Measurements from ENCODE around the gene RAB33A. TPM values are rescaled to one million over a fixed set of nuclear protein-coding genes. Genes with fewer than 3 reads are reported as not detected.

The RAB33A gene
- total RNA-seq, 4 donors from 2014 or later = 0.38 TPM; not detected in 3

- TF ChIP-seq, protein P1, sequence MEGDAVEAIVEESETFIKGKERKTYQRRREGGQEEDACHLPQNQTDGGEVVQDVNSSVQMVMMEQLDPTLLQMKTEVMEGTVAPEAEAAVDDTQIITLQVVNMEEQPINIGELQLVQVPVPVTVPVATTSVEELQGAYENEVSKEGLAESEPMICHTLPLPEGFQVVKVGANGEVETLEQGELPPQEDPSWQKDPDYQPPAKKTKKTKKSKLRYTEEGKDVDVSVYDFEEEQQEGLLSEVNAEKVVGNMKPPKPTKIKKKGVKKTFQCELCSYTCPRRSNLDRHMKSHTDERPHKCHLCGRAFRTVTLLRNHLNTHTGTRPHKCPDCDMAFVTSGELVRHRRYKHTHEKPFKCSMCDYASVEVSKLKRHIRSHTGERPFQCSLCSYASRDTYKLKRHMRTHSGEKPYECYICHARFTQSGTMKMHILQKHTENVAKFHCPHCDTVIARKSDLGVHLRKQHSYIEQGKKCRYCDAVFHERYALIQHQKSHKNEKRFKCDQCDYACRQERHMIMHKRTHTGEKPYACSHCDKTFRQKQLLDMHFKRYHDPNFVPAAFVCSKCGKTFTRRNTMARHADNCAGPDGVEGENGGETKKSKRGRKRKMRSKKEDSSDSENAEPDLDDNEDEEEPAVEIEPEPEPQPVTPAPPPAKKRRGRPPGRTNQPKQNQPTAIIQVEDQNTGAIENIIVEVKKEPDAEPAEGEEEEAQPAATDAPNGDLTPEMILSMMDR (IDR thresholded peaks at IDR 0.05) = no peak
- no peak for TF ChIP-seq POLR2A (IDR thresholded peaks at IDR 0.05)
- intact Hi-C loops (cut with DNase I) = no loop called here
- Histone ChIP-seq H3K4me1 (peaks cover 0 to 37% (median 3%) of the 10 kb centered on the region in 3 donors), H3K36me3 (no peaks in the 10 kb centered on the region), H3K9me3 (no peaks in the 10 kb centered on the region), H3K27ac (peak overlapping the region in 1 of 4 donors; percentile 62), H3K27me3 (peaks cover 0 to 21% (median 0%) of the 10 kb centered on the region in 4 donors), H3K4me3 (no peak overlapping the region)
- 90% methylated on average over 2 of the region's 2 CpGs; no CpG with 5 or more reads in 1 of the 2 donors for WGBS, 2 donors
- no peak for DNase-seq
These were observed 3.2 kb downstream of the RAB33A start for GRCh38 chrX:130174937-130175336.

GRCh38 chrX:130176354-130176776 lies 4.6 kb downstream of the RAB33A start:
- Histone ChIP-seq H3K4me1 (peaks cover 0 to 29% (median 3%) of the 10 kb centered on the region in 3 donors), H3K27me3 (peaks cover 0 to 12% (median 0%) of the 10 kb centered on the region in 4 donors), H3K36me3 (no peaks in the 10 kb centered on the region), H3K27ac (no peak overlapping the region), H3K9me3 (no peaks in the 10 kb centered on the region), H3K4me3 (no peak overlapping the region)
- DNase-seq = no peak
- no peak for TF ChIP-seq POLR2A (IDR thresholded peaks at IDR 0.05)
- TF ChIP-seq, protein P1 (IDR thresholded peaks at IDR 0.05) = no peak
- intact Hi-C loops (cut with DNase I) = no loop called here

DNA sequence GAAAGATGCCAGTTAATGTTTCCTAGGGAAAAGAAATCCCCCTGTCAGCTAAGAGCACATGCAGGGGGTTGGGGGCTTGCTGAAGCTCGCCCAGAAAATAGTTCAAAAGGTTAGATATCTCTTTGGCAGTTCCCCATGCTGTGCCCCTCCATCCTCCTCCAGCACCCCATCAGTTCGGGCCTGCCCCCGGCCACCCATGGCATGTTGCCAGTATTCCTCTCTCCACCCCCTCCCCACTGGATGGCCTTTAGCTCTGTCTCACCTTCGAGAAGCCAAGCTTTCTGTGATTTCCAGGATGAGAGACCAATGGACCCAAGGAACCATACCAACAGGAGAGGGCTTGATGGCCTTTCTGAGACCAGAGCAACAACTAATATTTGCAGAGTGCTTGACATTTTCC lies 5.2 kb downstream of the RAB33A start:
- intact Hi-C loops (cut with DNase I) = no loop called here

GRCh38 chrX:130179170-130179569 lies 7.4 kb downstream of the RAB33A start:
- Histone ChIP-seq H3K9me3 (no peaks in the 10 kb centered on the region), H3K4me1 (peaks cover 0 to 7% (median 3%) of the 10 kb centered on the region in 3 donors), H3K27me3 (no peaks in the 10 kb centered on the region), H3K36me3 (no peaks in the 10 kb centered on the region), H3K4me3 (no peak overlapping the region), H3K27ac (no peak overlapping the region)
- intact Hi-C loops (cut with DNase I) = no loop called here
- TF ChIP-seq, protein P1 (IDR thresholded peaks at IDR 0.05) = no peak
- no peak for TF ChIP-seq POLR2A (IDR thresholded peaks at IDR 0.05)
- 79% methylated on average over 5 of the region's 5 CpGs; no CpG with 5 or more reads in 1 of the 2 donors for WGBS, 2 donors
- no peak for DNase-seq

More for the DNA sequence above, 5.2 kb downstream of the RAB33A start:
- Histone ChIP-seq H3K9me3 (no peaks in the 10 kb centered on the region), H3K36me3 (no peaks in the 10 kb centered on the region), H3K4me3 (no peak overlapping the region), H3K27me3 (peaks cover 0 to 7% (median 0%) of the 10 kb centered on the region in 4 donors), H3K4me1 (peaks cover 0 to 23% (median 3%) of the 10 kb centered on the region in 3 donors), H3K27ac (no peak overlapping the region)
- 60 to 87% methylated on average over 4 of the region's 4 CpGs for WGBS, 2 donors
- TF ChIP-seq, protein P1 (IDR thresholded peaks at IDR 0.05) = no peak
- no peak for TF ChIP-seq POLR2A (IDR thresholded peaks at IDR 0.05)
- DNase-seq = no peak

GRCh38 chrX:130179579-130180215 lies 7.9 kb downstream of the RAB33A start:
- Histone ChIP-seq H3K4me3 (no peak overlapping the region), H3K27ac (no peak overlapping the region), H3K9me3 (no peaks in the 10 kb centered on the region), H3K4me1 (peaks cover 0 to 2% (median 0%) of the 10 kb centered on the region in 3 donors), H3K27me3 (no peaks in the 10 kb centered on the region), H3K36me3 (no peaks in the 10 kb centered on the region)
- DNase-seq = no peak
- TF ChIP-seq, protein P1 (IDR thresholded peaks at IDR 0.05) = no peak
- TF ChIP-seq POLR2A (IDR thresholded peaks at IDR 0.05) = no peak
- WGBS, 2 donors = 26 to 44% methylated on average over 7 of the region's 7 CpGs
- intact Hi-C loops (cut with DNase I) = no loop called here

All from esophagus squamous epithelium (tissue), 5 donors.